ENCODE data around the gene KHNYN. TPM values are rescaled to one million over a fixed set of nuclear protein-coding genes. Genes with fewer than 3 reads are reported as not detected.

The KHNYN gene
- total RNA-seq, 4 donors from 2014 or later: 65.7 to 129 (median 101) TPM

DNA sequence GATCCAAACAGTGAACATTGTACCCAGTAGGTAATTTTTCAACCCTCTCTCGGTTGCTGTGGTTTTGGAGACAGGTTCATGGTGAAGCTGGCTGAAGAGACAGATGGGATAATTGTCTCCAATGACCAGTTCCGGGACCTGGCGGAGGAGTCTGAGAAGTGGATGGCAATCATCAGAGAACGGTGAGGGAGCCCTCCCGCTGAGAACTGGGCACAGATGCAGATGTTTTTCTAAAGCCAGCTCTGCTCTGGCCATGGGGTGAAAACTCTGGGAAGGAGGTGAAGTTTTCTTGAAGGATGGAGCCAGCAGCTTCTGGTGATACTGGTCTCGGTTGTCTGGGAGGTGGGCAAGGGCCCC is 6.2 kb downstream of the KHNYN start:
- H3K27me3 ChIP-seq: no peaks in the 10 kb centered on the region
- intact Hi-C loops (cut with DNase I; ENCODE audit: low total_unique reads): loop anchor here (2.0 kb wide), 1 partner anchor 103 kb away; no protein-coding TSS in a partner anchor
- WGBS, 2 donors (ENCODE audit: low coverage in 1 of 2): 71 to 77% methylated on average over 6 of the region's 6 CpGs
- H3K4me1 ChIP-seq: peaks cover 7 to 54% (median 17%) of the 10 kb centered on the region in 4 donors
- H3K36me3 ChIP-seq: peaks cover 0 to 34% (median 12%) of the 10 kb centered on the region in 4 donors
- DNase-seq: no peak
- TF ChIP-seq POLR2A (IDR thresholded peaks at IDR 0.05): no peak
- no peak for TF ChIP-seq POLR2AphosphoS5 (IDR thresholded peaks at IDR 0.05)
- no peak for TF ChIP-seq CTCF (IDR thresholded peaks at IDR 0.05)
- H3K27ac ChIP-seq: peak overlapping the region; percentile 19 to 69 (median 40)
- H3K4me3 ChIP-seq: no peak overlapping the region
- no peaks in the 10 kb centered on the region for H3K9me3 ChIP-seq
- in situ Hi-C loops (cut with MboI; ENCODE audit: low pct_ligation_motif_present in 1 of 4, low pct_unique_long_range_greater_than_20kb in 1 of 4, low sequenced_read_pairs in 3 of 4): loop anchor here (10.0 to 25.0 kb wide), 5 partner anchors 71 to 199 kb away; partner anchors contain the start of genes TINF2 (in 4 of the 4), GMPR2 (in 3 of the 4), NEDD8 (in 3 of the 4) and ADCY4 (in 2 of the 4)

GRCh38 chr14:24436355-24437019 is 6.7 kb downstream of the KHNYN start:
- in situ Hi-C loops (cut with MboI; ENCODE audit: low pct_ligation_motif_present in 1 of 4, low pct_unique_long_range_greater_than_20kb in 1 of 4, low sequenced_read_pairs in 3 of 4): loop anchor here (10.0 to 25.0 kb wide), 5 partner anchors 72 to 199 kb away; partner anchors contain the start of genes TINF2 (in 4 of the 4), GMPR2 (in 3 of the 4), NEDD8 (in 3 of the 4) and ADCY4 (in 2 of the 4)
- Histone ChIP-seq H3K4me1 (peaks cover 5 to 54% (median 15%) of the 10 kb centered on the region in 4 donors), H3K36me3 (peaks cover 0 to 34% (median 12%) of the 10 kb centered on the region in 4 donors), H3K27ac (peak overlapping the region; percentile 19 to 69 (median 52)), H3K9me3 (no peaks in the 10 kb centered on the region), H3K27me3 (no peaks in the 10 kb centered on the region), H3K4me3 (no peak overlapping the region)
- TF ChIP-seq POLR2A (IDR thresholded peaks at IDR 0.05): no peak
- TF ChIP-seq EP300 (IDR thresholded peaks at IDR 0.05; ENCODE audit: low read depth): no peak
- peak; percentile 73 to 91 (median 77) for TF ChIP-seq CTCF (IDR thresholded peaks at IDR 0.05)
- peak in 2 of 3 donors; percentile 33 to 41 for TF ChIP-seq POLR2AphosphoS5 (IDR thresholded peaks at IDR 0.05)
- intact Hi-C loops (cut with DNase I; ENCODE audit: low total_unique reads): loop anchor here (2.0 kb wide), 1 partner anchor 104 kb away; no protein-coding TSS in a partner anchor
- DNase-seq: no peak
- 10 to 58% methylated on average over 2 to 5 of the region's 5 CpGs for WGBS, 2 donors (ENCODE audit: low coverage in 1 of 2)

- Histone ChIP-seq H3K36me3 (peaks cover 0 to 32% (median 12%) of the 10 kb centered on the region in 4 donors), H3K9me3 (no peaks in the 10 kb centered on the region), H3K4me3 (no peak overlapping the region), H3K27me3 (no peaks in the 10 kb centered on the region), H3K4me1 (peaks cover 7 to 52% (median 14%) of the 10 kb centered on the region in 4 donors), H3K27ac (peak overlapping the region; percentile 19 to 69 (median 52))
- TF ChIP-seq EP300 (IDR thresholded peaks at IDR 0.05; ENCODE audit: low read depth): no peak
- TF ChIP-seq CTCF (IDR thresholded peaks at IDR 0.05): peak in 1 of 5 experiments; percentile 40
- 77% methylated on average over 12 of the region's 12 CpGs; no CpG with 5 or more reads in 1 of the 2 donors for WGBS, 2 donors (ENCODE audit: low coverage in 1 of 2)
- in situ Hi-C loops (cut with MboI; ENCODE audit: low pct_ligation_motif_present in 1 of 4, low pct_unique_long_range_greater_than_20kb in 1 of 4, low sequenced_read_pairs in 3 of 4): loop anchor here (10.0 to 25.0 kb wide), 5 partner anchors 72 to 200 kb away; partner anchors contain the start of genes TINF2 (in 4 of the 4), GMPR2 (in 3 of the 4), NEDD8 (in 3 of the 4) and ADCY4 (in 2 of the 4)
- intact Hi-C loops (cut with DNase I; ENCODE audit: low total_unique reads): loop anchor here (2.0 kb wide), 1 partner anchor 104 kb away; no protein-coding TSS in a partner anchor
- no peak for DNase-seq
Measured at GRCh38 chr14:24437020-24437735, 7.4 kb downstream of the KHNYN start.

DNA sequence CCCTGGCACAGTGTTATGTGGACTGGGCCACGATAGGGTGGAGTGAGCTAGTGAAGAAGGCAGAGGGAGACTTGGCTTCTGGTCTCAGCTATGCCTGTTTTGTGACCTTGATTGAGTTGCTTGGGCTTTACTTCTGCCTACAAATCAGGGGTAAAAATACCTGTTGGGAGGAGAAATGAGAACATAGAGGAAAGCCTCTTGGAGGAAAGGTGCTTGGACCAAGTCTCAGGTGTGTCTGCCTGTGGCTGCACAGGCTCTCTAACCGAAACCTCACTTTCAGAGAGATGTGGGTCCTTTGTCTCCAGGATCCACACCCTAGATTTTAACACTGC is 7.9 kb downstream of the KHNYN start:
- Histone ChIP-seq H3K9me3 (no peaks in the 10 kb centered on the region), H3K27ac (peak overlapping the region in 2 of 4 donors; percentile 48 to 69), H3K36me3 (peaks cover 0 to 27% (median 10%) of the 10 kb centered on the region in 4 donors), H3K4me3 (no peak overlapping the region), H3K27me3 (no peaks in the 10 kb centered on the region), H3K4me1 (peaks cover 7 to 47% (median 9%) of the 10 kb centered on the region in 4 donors)
- no peak for DNase-seq
- intact Hi-C loops (cut with DNase I; ENCODE audit: low total_unique reads): loop anchor here (2.0 kb wide), 1 partner anchor 105 kb away; no protein-coding TSS in a partner anchor
- TF ChIP-seq POLR2AphosphoS5 (IDR thresholded peaks at IDR 0.05) (peak in 1 of 3 donors; percentile 11), EP300 (IDR thresholded peaks at IDR 0.05; ENCODE audit: low read depth) (no peak), CTCF (IDR thresholded peaks at IDR 0.05) (no peak)
- WGBS, 2 donors (ENCODE audit: low coverage in 1 of 2): 80% methylated on average over 2 of the region's 2 CpGs; no CpG with 5 or more reads in 1 of the 2 donors
- in situ Hi-C loops (cut with MboI; ENCODE audit: low pct_ligation_motif_present in 1 of 4, low pct_unique_long_range_greater_than_20kb in 1 of 4, low sequenced_read_pairs in 3 of 4): loop anchor here (10.0 to 25.0 kb wide), 5 partner anchors 73 to 200 kb away; partner anchors contain the start of genes TINF2 (in 4 of the 4), GMPR2 (in 3 of the 4), NEDD8 (in 3 of the 4) and ADCY4 (in 2 of the 4)
